IPS-15b (cell line): ENCODE results near the gene LTBR.

Source experiments
- H3K27me3 ChIP-seq: one replicate; pipeline ENCODE4 v1.6.1; 2013; ENCODE audit warnings: low read length; ENCODE audit not compliant: control insufficient read depth, insufficient read depth
- H3K36me3 ChIP-seq: one replicate; pipeline ENCODE4 v1.6.1; 2013; ENCODE audit warnings: low read length; ENCODE audit not compliant: control insufficient read depth, insufficient read depth
- H3K4me1 ChIP-seq: one replicate; pipeline ENCODE4 v1.6.1; 2013; ENCODE audit warnings: mild to moderate bottlenecking, low read length; ENCODE audit not compliant: control insufficient read depth, insufficient read depth
- H3K4me3 ChIP-seq: one replicate; pipeline ENCODE4 v1.5.1; 2013; ENCODE audit warnings: low read depth, low read length
- H3K9ac ChIP-seq: one replicate; pipeline ENCODE4 v1.6.1; 2013; ENCODE audit warnings: low read depth, mild to moderate bottlenecking, low read length
- H3K9me3 ChIP-seq: one replicate; pipeline ENCODE4 v1.6.1; 2013; ENCODE audit warnings: mild to moderate bottlenecking, low read length; ENCODE audit not compliant: control insufficient read depth, insufficient read depth

The LTBR gene

DNA sequence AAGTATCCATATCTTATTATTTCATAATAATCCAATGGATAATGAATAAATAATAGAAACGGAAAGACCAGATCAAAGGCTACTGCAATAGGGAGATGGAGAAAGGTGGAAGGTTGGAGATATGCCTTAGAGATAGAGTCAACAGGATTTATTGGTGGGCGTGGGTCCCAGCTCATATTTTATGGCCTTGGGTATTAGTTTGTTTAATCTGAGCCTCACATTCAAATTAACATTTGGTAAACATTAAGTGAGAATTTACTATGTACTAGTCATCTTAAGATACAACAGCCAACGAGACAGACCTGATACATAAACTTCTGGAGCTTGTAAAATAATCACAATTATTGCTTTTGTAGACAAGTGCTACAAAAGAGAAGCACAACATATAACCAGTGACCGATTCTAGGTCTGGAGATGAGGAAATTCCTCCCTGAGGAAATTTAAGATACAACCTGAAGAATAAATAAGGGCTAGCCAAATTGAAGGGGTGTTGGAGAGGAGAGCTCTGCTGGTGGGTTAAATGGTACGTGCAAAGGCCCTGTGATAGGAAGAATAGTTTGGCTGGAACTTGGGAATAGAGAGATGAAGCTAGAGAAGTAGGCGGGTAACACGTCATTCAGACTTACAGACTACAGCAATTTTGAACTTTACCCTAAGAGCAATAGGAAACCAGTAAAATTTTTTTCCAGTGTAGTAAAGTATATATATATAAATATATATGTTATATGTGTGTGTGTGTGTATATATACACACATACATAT lies 16.1 kb downstream of the LTBR start:
- Histone ChIP-seq H3K36me3 (no peaks in the 10 kb centered on the region), H3K4me1 (peaks cover 9% of the 10 kb centered on the region), H3K9me3 (no peaks in the 10 kb centered on the region), H3K9ac (no peak overlapping the region), H3K4me3 (no peak overlapping the region), H3K27me3 (no peaks in the 10 kb centered on the region)

DNA sequence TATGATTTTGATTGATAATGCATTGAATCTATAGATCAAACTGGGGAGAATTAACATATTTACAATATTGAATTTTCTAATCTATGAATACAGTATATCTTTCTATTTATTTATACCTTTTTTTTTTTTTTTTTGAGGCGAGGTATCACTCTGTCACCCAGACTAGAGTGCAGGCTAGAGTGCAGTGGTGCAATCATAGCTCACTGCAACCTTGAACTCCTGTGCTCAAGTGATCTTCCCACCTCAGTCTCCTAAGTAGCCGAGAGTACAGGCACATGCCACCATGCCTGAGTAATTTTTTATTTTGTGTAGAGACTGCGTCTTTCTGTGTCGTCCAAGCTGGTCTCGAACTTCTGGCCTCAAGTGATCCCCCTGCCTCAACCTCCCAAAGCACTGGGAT lies 20.4 kb downstream of the LTBR start:
- H3K4me3 ChIP-seq = no peak overlapping the region
- no peaks in the 10 kb centered on the region for H3K36me3 ChIP-seq
- H3K4me1 ChIP-seq = no peaks in the 10 kb centered on the region
- H3K27me3 ChIP-seq = no peaks in the 10 kb centered on the region
- no peaks in the 10 kb centered on the region for H3K9me3 ChIP-seq
- no peak overlapping the region for H3K9ac ChIP-seq

DNA sequence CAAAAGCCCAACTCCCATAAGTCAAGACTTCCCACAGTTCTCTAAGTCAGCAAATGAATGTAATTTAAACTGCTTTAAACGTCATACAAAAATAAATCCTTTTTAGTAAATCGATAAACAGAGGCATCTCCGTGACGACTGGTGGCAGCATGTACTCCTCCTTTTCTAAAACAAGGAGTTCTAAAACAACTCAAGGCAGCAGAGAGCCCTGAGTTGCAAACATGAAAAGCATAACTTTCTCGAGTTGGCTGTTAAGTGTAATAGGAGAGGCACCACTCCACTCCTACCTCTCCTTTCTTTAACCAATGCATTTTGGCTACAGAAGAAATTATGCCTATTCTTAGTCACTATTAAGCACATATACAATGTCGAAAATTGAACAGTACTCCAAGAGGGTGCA lies 22.0 kb downstream of the LTBR start:
- no peaks in the 10 kb centered on the region for H3K27me3 ChIP-seq
- H3K4me3 ChIP-seq = no peak overlapping the region
- no peaks in the 10 kb centered on the region for H3K4me1 ChIP-seq
- H3K9ac ChIP-seq = no peak overlapping the region
- H3K36me3 ChIP-seq = no peaks in the 10 kb centered on the region
- no peaks in the 10 kb centered on the region for H3K9me3 ChIP-seq

DNA sequence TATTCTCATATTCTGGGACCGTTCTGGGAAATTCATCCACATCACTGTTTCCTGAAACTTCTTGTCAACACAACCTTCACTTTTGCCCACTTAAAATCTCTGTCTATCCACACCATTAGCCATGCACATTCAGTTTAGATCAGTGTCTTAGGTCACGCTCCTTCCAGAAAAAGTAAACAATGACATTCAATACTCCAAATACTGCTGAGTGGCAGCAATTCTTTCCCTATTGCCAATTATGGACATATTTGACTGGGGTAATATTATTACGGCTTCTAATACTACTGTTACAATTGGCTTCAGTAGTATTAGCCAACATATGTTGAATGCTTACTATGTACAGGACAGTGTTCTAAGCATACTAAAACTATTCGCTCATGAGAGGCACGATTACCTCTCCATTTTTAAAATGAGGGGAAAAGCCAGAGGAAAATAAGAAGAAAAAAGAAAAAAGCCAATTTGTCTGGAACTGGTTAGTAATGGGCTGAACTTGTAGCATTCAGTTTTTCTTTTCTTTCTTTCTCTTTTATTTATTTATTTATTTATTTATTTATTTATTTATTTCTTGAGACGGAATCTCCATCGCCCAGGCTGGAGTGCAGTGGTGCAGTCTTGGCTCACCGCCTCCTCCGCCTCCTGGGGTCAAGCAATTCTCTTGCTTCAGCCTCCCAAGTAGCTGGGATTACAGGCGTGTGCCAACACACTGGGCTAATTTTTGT lies 23.4 kb downstream of the LTBR start:
- H3K9ac ChIP-seq = no peak overlapping the region
- H3K4me3 ChIP-seq = no peak overlapping the region
- no peaks in the 10 kb centered on the region for H3K9me3 ChIP-seq
- no peaks in the 10 kb centered on the region for H3K36me3 ChIP-seq
- no peaks in the 10 kb centered on the region for H3K27me3 ChIP-seq
- no peaks in the 10 kb centered on the region for H3K4me1 ChIP-seq

DNA sequence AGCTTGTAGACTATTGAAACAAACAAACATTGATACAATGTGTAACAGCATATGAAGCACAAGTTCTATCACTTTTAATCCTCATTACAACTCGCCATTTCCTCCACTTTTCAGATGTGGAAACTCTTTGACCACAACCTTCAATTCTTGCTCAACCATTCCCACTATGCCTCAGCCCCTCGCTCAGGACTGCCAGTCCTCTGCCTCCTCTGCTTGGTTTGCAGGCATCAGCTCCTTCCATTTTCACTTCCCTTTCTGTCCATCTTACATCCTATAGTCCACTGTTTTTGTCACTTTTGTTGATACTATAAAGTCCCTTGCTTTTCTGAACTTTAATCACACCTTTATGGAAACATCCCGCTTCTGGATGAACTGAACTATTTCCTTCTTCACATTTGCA lies 32.6 kb downstream of the LTBR start:
- no peaks in the 10 kb centered on the region for H3K36me3 ChIP-seq
- H3K4me3 ChIP-seq = no peak overlapping the region
- H3K9me3 ChIP-seq = no peaks in the 10 kb centered on the region
- no peak overlapping the region for H3K9ac ChIP-seq
- H3K4me1 ChIP-seq = no peaks in the 10 kb centered on the region
- H3K27me3 ChIP-seq = no peaks in the 10 kb centered on the region

DNA sequence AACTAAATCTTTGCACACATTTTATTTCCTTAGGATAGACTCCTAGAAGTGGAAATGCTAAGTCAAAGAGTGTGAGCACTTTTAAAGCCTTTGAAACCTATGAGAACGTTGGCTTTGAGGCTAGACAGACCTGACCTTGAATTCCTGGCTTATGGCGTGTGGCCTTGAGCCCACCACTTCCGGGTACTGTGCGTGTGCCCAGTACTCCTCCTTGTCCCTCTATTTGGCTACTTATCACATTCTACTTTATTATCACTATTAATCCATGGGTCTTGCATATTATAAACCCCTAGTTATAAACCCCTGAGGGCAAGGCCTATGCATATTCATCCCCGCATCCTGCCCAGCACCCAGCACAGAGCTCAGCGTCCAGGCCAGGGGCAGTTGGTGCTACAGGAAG lies 34.8 kb downstream of the LTBR start:
- Histone ChIP-seq H3K9ac (no peak overlapping the region), H3K36me3 (no peaks in the 10 kb centered on the region), H3K4me3 (no peak overlapping the region), H3K9me3 (no peaks in the 10 kb centered on the region), H3K27me3 (no peaks in the 10 kb centered on the region), H3K4me1 (no peaks in the 10 kb centered on the region)

DNA sequence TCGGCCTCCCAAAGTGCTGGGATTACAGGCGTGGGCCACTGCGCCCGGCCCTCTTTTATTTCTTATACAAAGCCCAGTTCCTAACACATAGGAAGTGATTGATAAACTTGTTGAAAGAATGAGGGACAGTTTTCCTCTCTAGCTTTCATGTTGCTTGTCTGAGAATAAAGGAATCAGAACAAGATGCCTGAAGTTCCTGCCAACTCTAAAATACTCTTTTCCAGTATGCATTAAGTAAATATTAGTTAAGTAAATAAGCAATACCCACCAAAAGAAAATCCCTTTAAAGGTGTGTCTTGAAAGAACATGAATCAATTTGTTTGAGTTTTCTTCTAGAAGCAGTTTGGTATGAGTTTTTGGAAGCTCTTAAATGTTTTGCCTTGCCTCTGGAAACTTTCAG lies 36.4 kb downstream of the LTBR start:
- Histone ChIP-seq H3K9me3 (no peaks in the 10 kb centered on the region), H3K36me3 (no peaks in the 10 kb centered on the region), H3K4me1 (no peaks in the 10 kb centered on the region), H3K9ac (no peak overlapping the region), H3K27me3 (peaks cover 3% of the 10 kb centered on the region), H3K4me3 (no peak overlapping the region)

DNA sequence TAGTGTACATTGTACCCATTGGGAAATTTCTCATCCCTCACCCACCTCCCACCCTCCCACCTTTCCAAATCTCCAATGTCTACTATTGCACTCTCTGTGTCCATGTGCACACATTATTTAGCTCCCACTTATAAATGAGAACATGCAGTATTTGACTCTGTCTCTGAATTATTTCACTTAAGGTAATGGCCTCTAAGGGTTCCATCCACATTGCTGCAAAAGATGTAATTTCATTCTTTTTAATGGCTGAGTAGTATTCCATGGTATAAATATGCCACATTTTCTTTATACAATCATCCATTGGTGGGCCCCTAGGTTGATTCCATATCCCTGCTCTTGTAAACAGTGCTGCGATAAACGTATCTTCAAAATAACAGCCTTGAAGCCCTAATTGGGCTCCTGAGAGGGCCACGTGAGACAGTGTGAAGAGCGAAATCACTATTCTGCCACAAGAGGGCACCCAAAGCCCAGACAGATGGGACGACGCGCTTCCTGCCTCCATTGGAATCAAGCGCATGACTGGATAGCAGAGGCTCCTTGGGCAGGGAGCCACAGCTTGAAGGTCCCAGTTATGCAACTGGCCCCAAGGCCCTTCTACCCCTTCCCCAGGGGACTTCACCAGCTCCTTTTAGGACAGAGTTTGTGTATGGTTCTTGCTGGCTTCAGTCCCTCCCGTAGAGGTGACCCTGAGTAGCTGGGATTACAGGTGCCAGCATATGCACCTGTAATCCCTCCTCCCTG lies 39.5 kb downstream of the LTBR start:
- Histone ChIP-seq H3K36me3 (no peaks in the 10 kb centered on the region), H3K4me3 (no peak overlapping the region), H3K27me3 (peaks cover 3% of the 10 kb centered on the region), H3K9me3 (no peaks in the 10 kb centered on the region), H3K4me1 (no peaks in the 10 kb centered on the region), H3K9ac (no peak overlapping the region)

DNA sequence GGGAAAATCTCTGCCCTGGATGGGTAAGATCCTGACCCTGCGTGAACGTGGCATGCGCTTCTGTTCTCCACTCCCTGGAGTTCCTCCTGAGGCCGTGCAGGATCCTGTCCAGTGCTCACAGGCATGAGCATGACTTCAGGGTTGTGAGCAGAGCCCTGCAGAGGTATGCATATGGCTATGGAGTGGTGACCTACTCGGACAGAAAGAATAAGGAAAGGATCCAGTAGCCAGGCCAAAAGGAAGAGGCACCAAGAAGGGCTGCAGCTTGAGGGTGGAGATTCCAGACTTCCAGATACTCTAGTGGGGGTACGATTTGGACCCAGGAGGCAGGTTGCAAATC lies 40.0 kb downstream of the LTBR start:
- H3K36me3 ChIP-seq = no peaks in the 10 kb centered on the region
- H3K27me3 ChIP-seq = peaks cover 3% of the 10 kb centered on the region
- no peak overlapping the region for H3K9ac ChIP-seq
- no peaks in the 10 kb centered on the region for H3K9me3 ChIP-seq
- H3K4me3 ChIP-seq = no peak overlapping the region
- H3K4me1 ChIP-seq = no peaks in the 10 kb centered on the region

DNA sequence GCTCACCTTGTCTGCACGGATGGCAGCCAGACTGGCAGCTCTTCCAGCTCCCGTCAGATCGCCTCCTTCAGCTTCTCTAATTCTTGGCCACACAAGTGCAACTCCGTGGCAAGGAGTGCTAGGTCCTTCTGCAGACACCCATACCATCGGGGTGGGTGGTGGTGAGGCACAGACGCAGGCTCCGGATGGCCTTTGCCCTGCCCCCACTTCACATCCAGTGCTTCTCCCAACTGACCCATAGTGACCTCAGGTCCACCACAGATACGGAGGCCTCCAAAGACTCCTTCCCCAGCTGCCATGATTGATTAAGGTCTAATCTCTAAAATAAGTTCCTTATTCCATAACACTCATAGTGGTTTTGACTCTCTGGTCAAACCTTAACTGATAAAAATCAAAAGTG lies 40.9 kb downstream of the LTBR start:
- no peak overlapping the region for H3K9ac ChIP-seq

DNA sequence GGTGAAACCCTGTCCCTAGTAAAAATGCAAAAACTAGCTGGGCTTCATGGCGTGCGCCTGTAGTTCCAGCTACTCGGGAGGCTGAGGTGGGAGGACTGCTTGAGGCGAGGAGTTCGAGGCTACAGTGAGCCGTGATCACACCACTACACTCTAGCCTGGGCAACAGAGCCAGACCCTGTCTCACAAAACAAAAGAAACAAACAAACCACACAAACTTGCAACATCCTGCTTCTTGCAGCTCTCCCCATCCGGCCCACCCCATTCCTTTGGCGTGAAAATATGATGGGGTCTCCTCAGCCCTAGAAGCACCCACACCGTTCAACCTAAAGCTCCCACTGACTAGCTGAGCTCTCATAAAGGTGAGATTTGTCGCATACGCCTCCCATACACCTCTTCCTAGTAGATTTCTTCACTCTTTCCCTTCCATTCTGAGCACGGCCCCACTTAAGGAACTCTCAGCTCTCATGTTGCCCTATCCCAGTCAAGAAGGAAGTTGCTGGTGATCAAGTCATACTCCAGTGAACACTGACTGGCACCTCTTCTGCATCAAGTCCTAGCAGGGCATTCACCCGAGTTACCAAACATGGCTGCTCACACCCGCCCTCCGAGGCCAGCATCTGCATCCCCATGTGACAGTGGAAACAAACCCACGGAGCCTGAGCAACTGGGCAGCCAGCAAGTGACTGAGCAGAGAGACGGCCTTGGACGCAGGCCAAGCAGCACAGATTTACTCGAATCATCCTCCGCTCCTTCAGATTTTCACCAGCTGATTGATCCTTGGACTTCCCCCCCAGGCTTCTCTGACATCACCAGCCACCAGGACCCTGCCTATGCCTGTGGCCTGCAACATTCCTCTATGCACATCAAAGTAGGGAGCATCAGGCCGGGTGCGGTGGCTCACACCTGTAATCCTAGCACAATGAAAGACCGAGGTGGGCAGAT lies 41.9 kb downstream of the LTBR start:
- no peak overlapping the region for H3K9ac ChIP-seq
- H3K27me3 ChIP-seq = peaks cover 3% of the 10 kb centered on the region
- no peaks in the 10 kb centered on the region for H3K4me1 ChIP-seq
- no peak overlapping the region for H3K4me3 ChIP-seq
- no peaks in the 10 kb centered on the region for H3K9me3 ChIP-seq
- H3K36me3 ChIP-seq = no peaks in the 10 kb centered on the region

More for the DNA sequence above, 40.9 kb downstream of the LTBR start:
- Histone ChIP-seq H3K36me3 (no peaks in the 10 kb centered on the region), H3K27me3 (peaks cover 3% of the 10 kb centered on the region), H3K9me3 (no peaks in the 10 kb centered on the region), H3K4me1 (no peaks in the 10 kb centered on the region), H3K4me3 (no peak overlapping the region)
